NCI-H187 treated with DMSO at 0.1 percent for 48 hours (cell line): ENCODE data around the gene MOGAT1.
"Not testable (repeated sequence)": the region's sequence is repeated elsewhere in the genome, so short reads cannot be mapped to it uniquely, and the experiment has no call there.

Experiments used
- DNase-seq: peaks from one replicate; lab custom pipeline; 2025; lab: John Stamatoyannopoulos, UW

Gene MOGAT1

GRCh38 chr2:222710736-222711135, 39.3 kb downstream of the MOGAT1 start:
- no peak for DNase-seq

GRCh38 chr2:222711315-222711940, 40.0 kb downstream of the MOGAT1 start:
- no peak for DNase-seq

GRCh38 chr2:222713002-222713401, 41.5 kb downstream of the MOGAT1 start:
- DNase-seq: no peak

GRCh38 chr2:222714361-222715241, 43.1 kb downstream of the MOGAT1 start:
- DNase-seq: no peak

GRCh38 chr2:222715742-222716141, 44.3 kb downstream of the MOGAT1 start:
- no peak for DNase-seq

GRCh38 chr2:222719787-222720186, 48.3 kb downstream of the MOGAT1 start:
- DNase-seq: not testable (repeated sequence)

GRCh38 chr2:222721597-222721996, 50.1 kb downstream of the MOGAT1 start:
- not testable (repeated sequence) for DNase-seq

GRCh38 chr2:222722327-222722946, 51.0 kb downstream of the MOGAT1 start:
- no peak for DNase-seq

- no peak for DNase-seq
These were observed 52.8 kb downstream of the MOGAT1 start for GRCh38 chr2:222724208-222724607.

GRCh38 chr2:222728621-222729020, 57.2 kb downstream of the MOGAT1 start:
- DNase-seq: no peak

GRCh38 chr2:222730366-222730999, 59.0 kb downstream of the MOGAT1 start:
- DNase-seq: no peak

GRCh38 chr2:222731201-222731621, 59.8 kb downstream of the MOGAT1 start:
- DNase-seq: no peak

- DNase-seq: no peak
These were observed 61.2 kb downstream of the MOGAT1 start for GRCh38 chr2:222732489-222733178.

GRCh38 chr2:222733470-222733845, 62.0 kb downstream of the MOGAT1 start:
- DNase-seq: no peak

- no peak for DNase-seq
These were observed 62.6 kb downstream of the MOGAT1 start for GRCh38 chr2:222733846-222734702.

- no peak for DNase-seq
These were observed 63.2 kb downstream of the MOGAT1 start for GRCh38 chr2:222734703-222735014.

- DNase-seq: no peak
These were observed 64.8 kb downstream of the MOGAT1 start for GRCh38 chr2:222736301-222736700.

GRCh38 chr2:222736924-222737323, 65.5 kb downstream of the MOGAT1 start:
- DNase-seq: no peak

GRCh38 chr2:222738312-222738711, 66.9 kb downstream of the MOGAT1 start:
- DNase-seq: no peak

- DNase-seq: no peak
These were observed 67.4 kb downstream of the MOGAT1 start for GRCh38 chr2:222738809-222739208.

GRCh38 chr2:222739939-222740338, 68.5 kb downstream of the MOGAT1 start:
- DNase-seq: no peak
